KOPT-K1 (cell line): Measurements from ENCODE around the gene ITGB8.

Experiments
- H3K27ac ChIP-seq: fragments of 200-600 bp; sonication (generic); 2 replicates; pipeline ENCODE4 v1.5.1; 2016; ENCODE audit warnings: antibody characterized with exemption, mild to moderate bottlenecking, low read depth, low read length; ENCODE audit not compliant: poor library complexity, severe bottlenecking
- H3K36me3 ChIP-seq: fragments of 200-600 bp; sonication (generic); 2 replicates; pipeline ENCODE4 v1.5.1; 2017; ENCODE audit warnings: antibody characterized with exemption, mild to moderate bottlenecking, low read length, moderate library complexity; ENCODE audit not compliant: insufficient read depth
- H3K9me3 ChIP-seq: fragments of 200-600 bp; sonication (generic); 2 replicates; pipeline ENCODE4 v1.5.1; 2017; ENCODE audit warnings: antibody characterized with exemption, low read length, mild to moderate bottlenecking; ENCODE audit not compliant: insufficient read depth, poor library complexity, severe bottlenecking

The ITGB8 gene

DNA sequence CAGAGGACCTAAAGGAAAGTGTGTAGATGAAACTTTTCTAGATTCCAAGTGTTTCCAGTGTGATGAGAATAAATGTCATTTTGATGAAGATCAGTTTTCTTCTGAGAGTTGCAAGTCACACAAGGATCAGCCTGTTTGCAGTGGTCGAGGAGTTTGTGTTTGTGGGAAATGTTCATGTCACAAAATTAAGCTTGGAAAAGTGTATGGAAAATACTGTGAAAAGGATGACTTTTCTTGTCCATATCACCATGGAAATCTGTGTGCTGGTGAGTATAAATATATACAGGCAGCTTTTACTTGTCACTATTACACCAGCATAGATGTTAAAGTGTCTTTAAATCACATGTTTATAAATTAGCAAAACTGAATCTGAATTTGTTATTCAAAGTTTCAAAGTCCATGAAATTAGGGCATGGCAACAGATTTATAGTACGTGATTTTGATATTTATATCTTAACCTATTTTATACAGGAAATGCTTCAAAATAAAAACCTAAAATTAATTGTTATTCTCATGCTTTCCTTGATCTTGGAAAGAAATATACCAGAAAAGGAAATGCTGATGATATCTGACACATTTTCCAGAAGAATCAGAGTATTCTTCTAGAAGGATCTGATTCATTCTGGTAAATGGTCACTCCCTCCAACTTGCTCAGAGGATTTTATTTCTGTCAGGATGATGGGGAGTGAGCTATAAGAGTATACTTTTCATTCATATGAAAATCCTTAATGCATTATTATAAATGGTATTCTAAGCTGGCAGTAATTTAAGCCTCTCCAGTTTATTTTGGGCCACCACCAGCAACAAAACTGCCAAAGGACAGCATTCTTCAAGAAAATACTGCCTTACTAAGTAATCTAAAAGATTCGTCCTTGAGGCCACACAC is 71.4 kb downstream of the ITGB8 start:
- Histone ChIP-seq H3K9me3 (no peaks in the 10 kb centered on the region), H3K27ac (no peak overlapping the region), H3K36me3 (no peaks in the 10 kb centered on the region)

DNA sequence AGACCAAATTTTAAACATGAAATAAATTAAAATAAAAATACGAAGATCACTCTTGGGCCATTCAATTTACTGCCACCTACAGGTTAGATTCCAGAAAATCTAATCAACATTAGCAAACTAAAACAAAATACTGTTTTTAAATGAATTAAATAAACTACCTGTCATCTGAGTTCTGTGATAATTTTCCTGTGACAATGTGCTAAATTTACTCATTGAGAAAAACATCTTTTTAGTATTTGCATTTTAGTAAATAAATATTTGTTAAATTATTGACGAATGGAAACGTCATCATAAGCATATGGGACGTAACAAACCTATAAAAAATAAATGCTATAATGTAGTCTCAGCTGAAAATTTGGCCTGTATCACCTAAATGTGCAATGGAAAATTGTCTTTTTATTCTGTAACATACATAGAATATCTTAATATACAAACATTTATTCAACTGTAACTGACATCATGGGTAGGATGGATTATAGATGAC is 72.1 kb downstream of the ITGB8 start:
- Histone ChIP-seq H3K36me3 (no peaks in the 10 kb centered on the region), H3K9me3 (no peaks in the 10 kb centered on the region), H3K27ac (no peak overlapping the region)

DNA sequence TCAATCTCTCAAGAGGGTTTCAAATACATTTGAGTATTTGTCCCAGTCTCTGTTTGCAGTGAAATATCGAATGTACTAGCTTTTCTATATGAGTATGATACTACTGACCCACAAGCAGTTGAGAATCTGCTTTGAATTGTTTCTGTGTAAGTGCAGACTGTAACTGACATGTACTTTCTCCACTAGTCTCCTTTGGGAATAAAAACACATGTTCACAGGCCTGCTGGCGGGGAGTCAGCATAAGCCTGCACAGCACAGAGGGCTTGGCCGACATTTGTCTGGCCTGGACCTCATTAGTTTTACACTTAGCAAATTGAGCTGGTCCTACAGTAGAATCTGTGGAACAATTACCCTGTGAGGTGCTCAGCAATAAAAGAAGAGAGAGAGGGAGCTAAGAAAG is 72.6 kb downstream of the ITGB8 start:
- Histone ChIP-seq H3K36me3 (no peaks in the 10 kb centered on the region), H3K27ac (no peak overlapping the region)

DNA sequence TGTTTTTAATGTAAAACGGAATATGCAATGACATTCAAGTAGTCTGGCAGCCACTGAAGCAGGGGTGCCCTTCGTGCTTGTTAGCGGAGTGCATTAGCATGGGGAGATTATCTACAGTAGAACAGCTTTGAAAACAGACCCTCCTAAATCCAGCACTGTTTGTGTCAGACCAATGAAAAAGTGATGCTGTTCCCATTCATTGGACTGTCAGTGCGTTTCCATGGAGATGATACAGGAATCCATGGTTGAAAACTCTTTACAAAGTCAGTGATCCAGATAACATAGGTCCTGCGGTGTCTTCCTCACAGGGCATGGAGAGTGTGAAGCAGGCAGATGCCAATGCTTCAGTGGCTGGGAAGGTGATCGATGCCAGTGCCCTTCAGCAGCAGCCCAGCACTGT is 73.6 kb downstream of the ITGB8 start:
- H3K9me3 ChIP-seq: no peaks in the 10 kb centered on the region

More for the DNA sequence above, 72.6 kb downstream of the ITGB8 start:
- no peaks in the 10 kb centered on the region for H3K9me3 ChIP-seq

DNA sequence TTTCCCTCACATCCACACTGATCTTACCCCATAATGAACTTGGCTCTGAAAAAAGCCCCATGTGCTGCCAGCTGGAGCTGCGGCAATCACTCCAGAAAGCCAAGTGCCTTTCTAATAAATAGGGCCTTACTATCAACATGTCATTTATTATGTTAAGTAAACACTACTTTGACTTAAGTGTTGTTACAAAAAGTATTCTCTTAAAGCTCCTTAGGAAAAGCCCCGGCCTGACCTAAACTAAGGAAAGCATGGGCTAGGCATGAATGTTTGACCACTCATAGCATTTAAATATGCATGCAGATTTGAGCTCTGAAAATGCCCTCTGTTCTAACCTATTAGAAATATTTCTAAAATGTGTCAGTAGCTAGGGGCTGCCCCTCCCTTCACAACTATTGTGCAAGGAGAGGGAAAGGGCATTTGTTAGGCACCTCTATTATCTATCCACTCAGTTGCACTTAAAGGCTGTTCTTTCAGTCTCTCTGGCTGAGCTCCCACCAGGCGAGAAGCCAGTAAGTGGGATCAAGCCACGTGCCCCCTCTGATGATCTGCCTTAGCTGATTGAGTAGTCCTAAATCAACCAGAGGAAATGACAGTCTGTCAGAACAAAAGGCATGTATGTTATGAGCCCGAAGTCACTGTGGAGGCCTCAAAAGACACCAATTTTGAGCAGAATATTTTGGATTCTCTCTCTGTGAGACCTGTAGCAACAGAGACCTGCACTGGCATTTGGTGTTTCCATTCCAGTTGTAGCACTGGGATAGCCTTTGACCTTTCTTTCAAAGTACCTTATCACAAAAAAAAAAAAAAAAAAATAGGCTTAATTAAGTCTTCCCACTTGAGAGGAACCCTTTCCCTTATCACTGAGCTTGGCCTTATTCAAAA is 77.1 kb downstream of the ITGB8 start:
- Histone ChIP-seq H3K27ac (no peak overlapping the region), H3K36me3 (no peaks in the 10 kb centered on the region), H3K9me3 (no peaks in the 10 kb centered on the region)

More for the DNA sequence above, 73.6 kb downstream of the ITGB8 start:
- Histone ChIP-seq H3K27ac (no peak overlapping the region), H3K36me3 (no peaks in the 10 kb centered on the region)

DNA sequence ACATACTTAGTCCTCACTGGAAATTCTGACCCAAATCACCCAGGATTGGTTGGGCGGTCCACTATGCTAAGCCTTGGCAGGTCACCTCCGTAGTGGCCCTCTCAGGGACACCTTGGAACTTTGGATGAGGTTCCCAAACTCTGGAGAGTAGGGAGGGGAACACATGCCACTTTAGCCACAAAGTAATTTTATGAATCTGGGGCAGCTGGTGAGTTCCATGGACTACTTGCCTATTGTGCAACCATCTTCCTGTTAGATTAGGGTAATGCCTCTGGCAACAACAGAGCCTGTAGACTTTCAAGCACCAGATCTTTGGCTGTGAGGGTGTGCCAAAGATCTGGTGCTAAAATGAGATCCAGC is 77.7 kb downstream of the ITGB8 start:
- no peaks in the 10 kb centered on the region for H3K9me3 ChIP-seq
- H3K27ac ChIP-seq: no peak overlapping the region
- no peaks in the 10 kb centered on the region for H3K36me3 ChIP-seq

DNA sequence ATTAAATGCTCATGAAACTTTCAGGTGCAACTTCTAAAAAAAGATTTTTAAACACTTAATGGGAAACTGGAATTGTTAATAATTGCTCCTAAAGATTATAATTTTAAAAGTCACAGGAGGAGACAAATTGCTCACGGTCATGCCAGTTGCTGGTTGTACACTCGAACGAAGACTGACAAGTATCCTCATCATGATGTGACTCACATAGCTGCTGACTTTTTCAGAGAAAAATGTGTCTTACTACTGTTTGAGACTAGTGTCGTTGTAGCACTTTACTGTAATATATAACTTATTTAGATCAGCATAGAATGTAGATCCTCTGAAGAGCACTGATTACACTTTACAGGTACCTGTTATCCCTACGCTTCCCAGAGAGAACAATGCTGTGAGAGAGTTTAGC is 79.3 kb downstream of the ITGB8 start:
- Histone ChIP-seq H3K27ac (no peak overlapping the region), H3K36me3 (no peaks in the 10 kb centered on the region), H3K9me3 (no peaks in the 10 kb centered on the region)

DNA sequence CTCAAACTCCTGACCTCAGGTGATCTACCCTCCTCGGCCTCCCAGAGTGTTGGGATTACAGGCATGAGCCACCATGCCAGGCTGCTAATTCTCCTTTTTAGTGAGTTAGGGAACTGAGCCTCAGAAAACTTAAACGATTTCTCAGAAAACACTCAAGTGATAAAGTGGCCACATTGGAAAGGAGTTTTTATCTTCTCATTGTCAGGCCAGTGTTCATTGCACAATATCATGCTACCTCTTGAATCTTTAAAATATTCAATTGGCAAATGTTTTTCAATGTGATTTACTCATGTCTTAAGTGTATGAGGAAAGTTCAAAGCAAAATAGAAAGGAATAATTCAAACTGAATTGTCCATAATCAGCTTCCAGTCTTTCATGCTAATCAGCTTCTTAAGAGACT is 80.7 kb downstream of the ITGB8 start:
- H3K27ac ChIP-seq: no peak overlapping the region
- H3K36me3 ChIP-seq: no peaks in the 10 kb centered on the region
- H3K9me3 ChIP-seq: no peaks in the 10 kb centered on the region

DNA sequence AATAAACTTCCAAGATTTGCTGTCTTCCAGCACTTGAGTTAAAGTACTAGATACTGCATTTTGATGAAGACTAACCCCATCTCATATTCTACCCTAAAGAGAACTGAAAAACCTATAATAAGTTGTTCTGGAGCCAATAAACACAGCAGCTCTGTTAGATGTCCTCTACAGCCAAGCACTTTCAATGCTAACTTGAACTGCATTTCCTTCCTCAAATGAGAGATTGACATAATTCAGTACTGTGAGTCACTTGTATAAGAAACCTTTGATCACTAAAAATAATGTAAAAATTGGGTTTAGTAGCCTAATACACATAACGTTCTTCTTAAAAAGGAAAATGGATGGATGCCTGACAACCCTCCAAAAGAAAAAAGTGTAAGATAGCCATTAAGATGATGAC is 81.3 kb downstream of the ITGB8 start:
- no peak overlapping the region for H3K27ac ChIP-seq
- no peaks in the 10 kb centered on the region for H3K36me3 ChIP-seq
- no peaks in the 10 kb centered on the region for H3K9me3 ChIP-seq

DNA sequence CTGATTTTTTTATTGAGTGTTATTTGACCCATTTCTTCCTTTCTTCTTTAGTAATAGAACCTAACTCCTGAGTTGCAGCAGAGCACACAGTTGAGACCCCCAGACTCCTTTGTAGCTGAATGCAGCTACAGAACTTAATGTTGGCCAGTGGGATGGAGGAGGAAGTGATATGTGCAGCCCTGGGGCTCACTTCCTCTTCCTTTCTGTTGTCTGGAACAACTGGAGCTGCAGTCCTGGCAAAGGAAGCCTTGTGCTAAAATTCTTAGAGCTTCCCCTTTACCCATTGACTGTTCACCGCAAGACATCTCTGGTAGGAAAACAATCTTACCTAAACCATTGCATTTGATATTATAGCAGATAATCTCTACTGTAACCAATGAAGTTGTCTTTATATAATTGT is 86.6 kb downstream of the ITGB8 start:
- Histone ChIP-seq H3K9me3 (no peaks in the 10 kb centered on the region), H3K27ac (no peak overlapping the region), H3K36me3 (no peaks in the 10 kb centered on the region)

DNA sequence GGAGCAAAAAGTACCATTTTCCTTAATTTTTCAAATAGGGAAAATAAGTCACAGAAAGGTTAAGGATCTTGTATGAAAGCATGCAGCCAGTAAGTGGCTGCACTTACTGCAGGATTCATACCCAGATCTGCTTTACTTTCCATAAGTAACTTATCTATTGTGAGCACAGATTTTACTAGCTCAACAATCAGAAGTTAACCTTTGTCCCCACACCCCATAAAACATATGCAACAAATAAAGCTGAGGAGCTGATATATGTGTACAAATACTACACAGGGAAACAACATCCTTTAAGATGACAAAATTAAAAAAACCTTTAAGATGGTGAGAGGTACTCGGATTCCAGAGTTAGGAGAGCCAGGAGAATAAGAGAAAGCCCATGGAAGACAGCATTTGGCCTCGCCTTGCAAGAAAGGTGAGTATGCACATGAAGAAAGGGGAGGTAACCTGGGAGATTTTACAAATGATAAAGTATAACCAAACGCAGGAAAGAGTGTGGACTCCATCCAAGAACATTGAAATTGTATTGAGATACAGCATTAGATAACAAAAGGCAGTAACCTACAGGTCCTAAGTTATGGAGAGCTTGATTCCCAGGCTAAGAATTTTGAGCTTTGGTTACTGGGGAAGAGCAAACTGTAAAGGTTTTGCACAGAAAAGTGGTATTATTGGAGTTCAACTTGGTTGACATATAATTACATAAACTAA is 87.1 kb downstream of the ITGB8 start:
- H3K27ac ChIP-seq: no peak overlapping the region
- no peaks in the 10 kb centered on the region for H3K9me3 ChIP-seq
- H3K36me3 ChIP-seq: no peaks in the 10 kb centered on the region

DNA sequence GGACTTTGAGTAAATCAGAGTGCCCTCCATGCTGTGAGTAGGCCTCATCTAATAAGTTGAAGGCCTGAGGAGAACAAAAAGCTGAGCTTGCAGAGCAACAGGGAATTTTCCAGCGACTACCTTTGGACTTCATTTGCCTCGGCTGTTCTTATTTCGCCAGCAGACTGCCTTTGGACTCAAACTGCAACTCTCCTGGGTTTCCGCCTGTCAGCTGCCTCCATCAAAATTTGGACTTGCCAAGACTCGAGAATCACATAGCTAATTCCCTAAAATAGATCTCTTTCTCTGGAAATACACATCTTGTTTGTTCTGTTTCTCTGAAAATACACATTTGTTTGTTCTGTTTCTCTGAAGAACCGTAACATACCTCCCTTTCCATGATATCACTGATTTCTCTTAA is 93.8 kb downstream of the ITGB8 start:
- Histone ChIP-seq H3K27ac (no peak overlapping the region), H3K36me3 (no peaks in the 10 kb centered on the region), H3K9me3 (no peaks in the 10 kb centered on the region)

DNA sequence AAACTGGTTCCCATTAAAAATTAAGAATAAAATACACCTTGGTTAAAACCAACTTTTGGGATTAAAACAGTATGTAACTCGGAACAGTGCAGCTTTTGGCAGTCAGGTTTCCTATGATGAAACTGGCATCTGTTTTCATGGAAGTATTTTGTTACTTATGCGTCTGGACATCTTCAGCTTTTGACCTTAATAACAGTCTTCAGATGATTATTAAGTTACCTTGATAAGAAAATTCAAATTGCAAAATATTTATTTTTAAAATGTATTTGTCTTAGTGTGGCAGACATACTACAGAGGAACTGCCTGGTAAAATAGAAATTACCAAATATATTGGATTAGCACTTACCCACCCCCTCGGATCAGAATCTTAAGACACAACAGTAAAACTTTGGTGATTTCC is 100.0 kb downstream of the ITGB8 start:
- Histone ChIP-seq H3K36me3 (no peaks in the 10 kb centered on the region), H3K27ac (no peak overlapping the region), H3K9me3 (no peaks in the 10 kb centered on the region)

DNA sequence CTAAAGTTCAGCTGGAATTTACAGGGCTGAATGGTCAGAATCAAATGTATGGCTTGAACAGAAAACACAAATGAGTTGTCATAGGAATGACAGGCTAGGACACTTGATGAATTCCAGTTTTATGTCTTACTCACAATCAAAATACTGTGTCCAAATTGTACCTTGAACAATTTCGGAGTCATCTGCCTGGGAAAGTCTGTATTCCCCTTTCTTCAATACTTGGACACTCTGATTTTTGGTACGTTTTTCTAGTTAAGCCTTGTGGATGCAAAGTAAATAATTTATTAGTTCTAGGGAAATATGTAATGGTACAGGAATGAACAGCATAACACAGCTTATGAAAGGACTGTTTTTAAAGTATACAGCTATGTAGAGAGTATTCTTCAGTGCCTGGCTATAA is 100.4 kb downstream of the ITGB8 start:
- Histone ChIP-seq H3K9me3 (no peaks in the 10 kb centered on the region), H3K27ac (no peak overlapping the region), H3K36me3 (no peaks in the 10 kb centered on the region)

DNA sequence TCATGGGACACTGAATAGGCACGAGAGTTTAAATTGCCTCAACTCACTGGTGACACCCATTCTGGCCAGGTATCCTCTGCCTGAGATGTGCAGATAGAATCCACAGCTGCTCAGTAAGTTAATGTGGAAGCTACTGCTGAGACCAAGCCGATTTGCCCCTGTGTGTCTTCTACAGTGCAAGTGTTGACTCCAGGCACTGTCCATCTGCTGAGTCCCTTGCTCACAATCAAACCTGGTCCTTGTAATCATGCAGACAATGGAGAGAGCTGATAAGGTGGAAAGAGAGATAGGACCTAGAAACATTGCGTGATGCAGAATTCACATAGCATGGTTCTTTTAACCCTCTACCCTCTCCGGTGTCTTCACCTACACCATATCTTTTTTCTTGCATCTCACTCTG is 101.4 kb downstream of the ITGB8 start:
- no peak overlapping the region for H3K27ac ChIP-seq
- no peaks in the 10 kb centered on the region for H3K36me3 ChIP-seq
- H3K9me3 ChIP-seq: no peaks in the 10 kb centered on the region
